Measurements from ENCODE around the gene ANKK1. TPM values are rescaled to one million over a fixed set of nuclear protein-coding genes. Genes with fewer than 3 reads are reported as not detected.

The ANKK1 gene
- 0.11 and 0.41 TPM in 2 replicates for total RNA-seq
- long read RNA-seq, partial matches to known transcripts: 0 of 1 reads
- long read RNA-seq, other reads (novel, unspliced or antisense): 1 of 1 reads

GRCh38 chr11:113387605-113388211 lies at the start of gene ANKK1:
TSS of gene ANKK1 (plus strand) at chr11:113387779. CDS start at chr11:113387885, 106 bp downstream.
- TF ChIP-seq CTCF (IDR thresholded peaks at IDR 0.05; ENCODE audit: unreplicated experiment): peak; percentile 68
- H3K27ac Mint-ChIP-seq: no peak within 1 kb of the TSS
- peak within 1 kb of the TSS; percentile 37 for H3K4me3 Mint-ChIP-seq (ENCODE audit: low read depth)
- peaks cover 8% of the 10 kb centered on the region for H3K27me3 Mint-ChIP-seq
- no peaks in the 10 kb centered on the region for H3K36me3 Mint-ChIP-seq (ENCODE audit: insufficient read depth)
- H3K9me3 Mint-ChIP-seq (ENCODE audit: low read depth): no peaks in the 10 kb centered on the region
- no peaks in the 10 kb centered on the region for H3K4me1 Mint-ChIP-seq (ENCODE audit: low read depth)
- DNase-seq (ENCODE audit: low spot score, unreplicated experiment): peak; percentile 35

- H3K27ac Mint-ChIP-seq: no peak overlapping the region
These were observed 48.8 kb upstream of the ANKK1 start for GRCh38 chr11:113338730-113339129.

GRCh38 chr11:113339929-113340589 lies 47.5 kb upstream of the ANKK1 start:
- Mint-ChIP-seq H3K27ac (no peak overlapping the region), H3K4me3 (ENCODE audit: low read depth) (no peak overlapping the region), H3K27me3 (no peaks in the 10 kb centered on the region), H3K4me1 (ENCODE audit: low read depth) (no peaks in the 10 kb centered on the region), H3K9me3 (ENCODE audit: low read depth) (no peaks in the 10 kb centered on the region), H3K36me3 (ENCODE audit: insufficient read depth) (peaks cover 39% of the 10 kb centered on the region)
- TF ChIP-seq CTCF (IDR thresholded peaks at IDR 0.05; ENCODE audit: unreplicated experiment): no peak
- DNase-seq (ENCODE audit: low spot score, unreplicated experiment): no peak

More at GRCh38 chr11:113338730-113339129, 48.8 kb upstream of the ANKK1 start:
- Mint-ChIP-seq H3K36me3 (ENCODE audit: insufficient read depth) (peaks cover 38% of the 10 kb centered on the region), H3K4me1 (ENCODE audit: low read depth) (no peaks in the 10 kb centered on the region), H3K27me3 (no peaks in the 10 kb centered on the region), H3K4me3 (ENCODE audit: low read depth) (no peak overlapping the region), H3K9me3 (ENCODE audit: low read depth) (no peaks in the 10 kb centered on the region)
- no peak for DNase-seq (ENCODE audit: low spot score, unreplicated experiment)
- TF ChIP-seq CTCF (IDR thresholded peaks at IDR 0.05; ENCODE audit: unreplicated experiment): no peak

GRCh38 chr11:113341388-113342165 lies 46.0 kb upstream of the ANKK1 start:
- H3K4me3 Mint-ChIP-seq (ENCODE audit: low read depth): no peak overlapping the region
- no peak overlapping the region for H3K27ac Mint-ChIP-seq
- no peak for TF ChIP-seq CTCF (IDR thresholded peaks at IDR 0.05; ENCODE audit: unreplicated experiment)
- H3K27me3 Mint-ChIP-seq: no peaks in the 10 kb centered on the region
- H3K9me3 Mint-ChIP-seq (ENCODE audit: low read depth): no peaks in the 10 kb centered on the region
- DNase-seq (ENCODE audit: low spot score, unreplicated experiment): no peak
- peaks cover 26% of the 10 kb centered on the region for H3K36me3 Mint-ChIP-seq (ENCODE audit: insufficient read depth)
- no peaks in the 10 kb centered on the region for H3K4me1 Mint-ChIP-seq (ENCODE audit: low read depth)

GRCh38 chr11:113345978-113346377 lies 41.6 kb upstream of the ANKK1 start:
- DNase-seq (ENCODE audit: low spot score, unreplicated experiment): no peak
- no peak for TF ChIP-seq CTCF (IDR thresholded peaks at IDR 0.05; ENCODE audit: unreplicated experiment)
- Mint-ChIP-seq H3K4me1 (ENCODE audit: low read depth) (no peaks in the 10 kb centered on the region), H3K4me3 (ENCODE audit: low read depth) (no peak overlapping the region), H3K36me3 (ENCODE audit: insufficient read depth) (peaks cover 16% of the 10 kb centered on the region), H3K9me3 (ENCODE audit: low read depth) (no peaks in the 10 kb centered on the region), H3K27me3 (no peaks in the 10 kb centered on the region), H3K27ac (no peak overlapping the region)
